ENCODE measurements around the gene FBXO21. TPM values are rescaled to one million over a fixed set of nuclear protein-coding genes. Genes with fewer than 3 reads are reported as not detected.
"Not testable (repeated sequence)": the region's sequence is repeated elsewhere in the genome, so short reads cannot be mapped to it uniquely, and the experiment has no call there.

FBXO21 gene
- total RNA-seq, 5 donors from 2014 or later (not counting 1 experiment from before 2014, with no cell fraction given): 47.7 to 58.1 (median 54.2) TPM

- Mint-ChIP-seq H3K4me3 (no peak overlapping the region), H3K4me1 (no peaks in the 10 kb centered on the region), H3K27ac (no peak overlapping the region), H3K36me3 (no peaks in the 10 kb centered on the region), H3K27me3 (peaks cover 26 to 30% of the 10 kb centered on the region in 2 donors), H3K9me3 (no peaks in the 10 kb centered on the region)
- no peaks in the 10 kb centered on the region for H3K36me3 ChIP-seq (ENCODE audit: control insufficient read depth in 2 of 2, extremely low read depth in 1 of 2, insufficient read depth in 1 of 2, low read length in 1 of 2)
- POLR2A ChIA-PET: no interaction called here
- no peak overlapping the region for H3K4me3 ChIP-seq (ENCODE audit: control insufficient read depth in 1 of 2, extremely low read depth in 1 of 2, low read length in 1 of 2)
- ATAC-seq (replicated peaks in 1 of 4): no peak
- no peak for DNase-seq
- no peak overlapping the region for H3K27ac ChIP-seq (ENCODE audit: low read length)
- WGBS (ENCODE audit: insufficient coverage): 86% methylated on average over 12 of the region's 16 CpGs
- no peaks in the 10 kb centered on the region for H3K9me3 ChIP-seq
- peaks cover 0 to 37% of the 10 kb centered on the region in 2 experiments for H3K27me3 ChIP-seq (replicated peaks in 1 of 2; ENCODE audit: control insufficient read depth in 2 of 2, extremely low read depth in 1 of 2, insufficient read depth in 2 of 2, low read length in 1 of 2)
- H3K4me1 ChIP-seq (ENCODE audit: control insufficient read depth in 1 of 2, extremely low read depth in 1 of 2, insufficient read depth in 2 of 2, low read length in 2 of 2): no peaks in the 10 kb centered on the region
- CTCF ChIA-PET: interaction anchor here in 1 of 2 donors (0.6 kb wide), 1 partner anchor 445 kb away, joined by 3 read pairs; no protein-coding TSS in a partner anchor
Measured at GRCh38 chr12:117208206-117208605, 17.9 kb upstream of the FBXO21 start.

GRCh38 chr12:117207675-117208074 lies 17.4 kb upstream of the FBXO21 start:
- ATAC-seq (replicated peaks in 1 of 4) (no peak), DNase-seq (no peak)
- Histone ChIP-seq H3K27me3 (replicated peaks in 1 of 2; ENCODE audit: control insufficient read depth in 2 of 2, extremely low read depth in 1 of 2, insufficient read depth in 2 of 2, low read length in 1 of 2) (peaks cover 0 to 37% of the 10 kb centered on the region in 2 experiments), H3K4me3 (ENCODE audit: control insufficient read depth in 1 of 2, extremely low read depth in 1 of 2, low read length in 1 of 2) (no peak overlapping the region), H3K27ac (ENCODE audit: low read length) (no peak overlapping the region), H3K36me3 (ENCODE audit: control insufficient read depth in 2 of 2, extremely low read depth in 1 of 2, insufficient read depth in 1 of 2, low read length in 1 of 2) (no peaks in the 10 kb centered on the region), H3K9me3 (no peaks in the 10 kb centered on the region), H3K4me1 (ENCODE audit: control insufficient read depth in 1 of 2, extremely low read depth in 1 of 2, insufficient read depth in 2 of 2, low read length in 2 of 2) (no peaks in the 10 kb centered on the region)
- Mint-ChIP-seq H3K4me3 (no peak overlapping the region), H3K27ac (no peak overlapping the region), H3K9me3 (no peaks in the 10 kb centered on the region), H3K4me1 (no peaks in the 10 kb centered on the region), H3K36me3 (no peaks in the 10 kb centered on the region), H3K27me3 (peaks cover 26 to 29% of the 10 kb centered on the region in 2 donors)
- POLR2A ChIA-PET: interaction anchor here in 1 of 2 donors (0.6 kb wide), 1 partner anchor 84 kb away, joined by 13 read pairs; no protein-coding TSS in a partner anchor
- 68% methylated on average over 2 of the region's 2 CpGs for WGBS (ENCODE audit: insufficient coverage)
- CTCF ChIA-PET: interaction anchor here in 1 of 2 donors (0.6 kb wide), 1 partner anchor 444 kb away, joined by 3 read pairs; no protein-coding TSS in a partner anchor

GRCh38 chr12:117202556-117202955 lies 12.3 kb upstream of the FBXO21 start:
- Histone ChIP-seq H3K4me1 (ENCODE audit: control insufficient read depth in 1 of 2, extremely low read depth in 1 of 2, insufficient read depth in 2 of 2, low read length in 2 of 2) (no peaks in the 10 kb centered on the region), H3K27ac (ENCODE audit: low read length) (no peak overlapping the region), H3K36me3 (ENCODE audit: control insufficient read depth in 2 of 2, extremely low read depth in 1 of 2, insufficient read depth in 1 of 2, low read length in 1 of 2) (no peaks in the 10 kb centered on the region), H3K27me3 (replicated peaks in 1 of 2; ENCODE audit: control insufficient read depth in 2 of 2, extremely low read depth in 1 of 2, insufficient read depth in 2 of 2, low read length in 1 of 2) (peaks cover 3 to 26% of the 10 kb centered on the region in 2 experiments), H3K4me3 (ENCODE audit: control insufficient read depth in 1 of 2, extremely low read depth in 1 of 2, low read length in 1 of 2) (no peak overlapping the region), H3K9me3 (no peaks in the 10 kb centered on the region)
- Mint-ChIP-seq H3K4me3 (no peak overlapping the region), H3K36me3 (no peaks in the 10 kb centered on the region), H3K9me3 (no peaks in the 10 kb centered on the region), H3K27ac (no peak overlapping the region), H3K27me3 (peaks cover 20 to 24% of the 10 kb centered on the region in 2 donors), H3K4me1 (no peaks in the 10 kb centered on the region)
- DNase-seq (no peak), ATAC-seq (replicated peaks in 1 of 4) (no peak)
- 25% methylated on average over 2 of the region's 9 CpGs for WGBS (ENCODE audit: insufficient coverage)
- CTCF ChIA-PET: no interaction called here
- POLR2A ChIA-PET: no interaction called here

GRCh38 chr12:117202033-117202432 lies 11.8 kb upstream of the FBXO21 start:
- Mint-ChIP-seq H3K9me3 (no peaks in the 10 kb centered on the region), H3K36me3 (no peaks in the 10 kb centered on the region), H3K4me3 (no peak overlapping the region), H3K27ac (no peak overlapping the region), H3K27me3 (peaks cover 18 to 25% of the 10 kb centered on the region in 2 donors), H3K4me1 (no peaks in the 10 kb centered on the region)
- DNase-seq: no peak
- no peak overlapping the region for H3K4me3 ChIP-seq (ENCODE audit: control insufficient read depth in 1 of 2, extremely low read depth in 1 of 2, low read length in 1 of 2)
- H3K36me3 ChIP-seq (ENCODE audit: control insufficient read depth in 2 of 2, extremely low read depth in 1 of 2, insufficient read depth in 1 of 2, low read length in 1 of 2): no peaks in the 10 kb centered on the region
- H3K27me3 ChIP-seq (replicated peaks in 1 of 2; ENCODE audit: control insufficient read depth in 2 of 2, extremely low read depth in 1 of 2, insufficient read depth in 2 of 2, low read length in 1 of 2): peaks cover 3 to 24% of the 10 kb centered on the region in 2 experiments
- H3K27ac ChIP-seq (ENCODE audit: low read length): no peak overlapping the region
- ATAC-seq (replicated peaks in 1 of 4): no peak
- POLR2A ChIA-PET: no interaction called here
- no peaks in the 10 kb centered on the region for H3K4me1 ChIP-seq (ENCODE audit: control insufficient read depth in 1 of 2, extremely low read depth in 1 of 2, insufficient read depth in 2 of 2, low read length in 2 of 2)
- CTCF ChIA-PET: no interaction called here
- no peaks in the 10 kb centered on the region for H3K9me3 ChIP-seq
- WGBS (ENCODE audit: insufficient coverage): 84% methylated on average over 7 of the region's 9 CpGs

- DNase-seq; H3K9me3 Mint-ChIP-seq; ATAC-seq (replicated peaks in 1 of 4); H3K36me3 Mint-ChIP-seq; H3K4me1 ChIP-seq (ENCODE audit: control insufficient read depth in 1 of 2, extremely low read depth in 1 of 2, insufficient read depth in 2 of 2, low read length in 2 of 2); H3K4me3 Mint-ChIP-seq; H3K9me3 ChIP-seq; H3K27ac Mint-ChIP-seq; H3K27ac ChIP-seq (ENCODE audit: low read length); H3K4me1 Mint-ChIP-seq; H3K36me3 ChIP-seq (ENCODE audit: control insufficient read depth in 2 of 2, extremely low read depth in 1 of 2, insufficient read depth in 1 of 2, low read length in 1 of 2); H3K4me3 ChIP-seq (ENCODE audit: control insufficient read depth in 1 of 2, extremely low read depth in 1 of 2, low read length in 1 of 2): not testable (repeated sequence)
- CTCF ChIA-PET: interaction anchor here (0.6 to 1.1 kb wide), 5 partner anchors 12 to 111 kb away, joined by 3 to 7 read pairs (median 4); no protein-coding TSS in a partner anchor
- H3K27me3 Mint-ChIP-seq: peaks cover 18 to 22% of the 10 kb centered on the region in 2 donors
- 81% methylated on average over 3 of the region's 8 CpGs for WGBS (ENCODE audit: insufficient coverage)
- peaks cover 3 to 18% of the 10 kb centered on the region in 2 experiments for H3K27me3 ChIP-seq (replicated peaks in 1 of 2; ENCODE audit: control insufficient read depth in 2 of 2, extremely low read depth in 1 of 2, insufficient read depth in 2 of 2, low read length in 1 of 2)
- POLR2A ChIA-PET: interaction anchor here in 1 of 2 donors (0.6 kb wide), 1 partner anchor 32 kb away, joined by 3 read pairs; no protein-coding TSS in a partner anchor
Measured at GRCh38 chr12:117199956-117200744, 9.9 kb upstream of the FBXO21 start.

- peaks cover 6 to 10% of the 10 kb centered on the region in 2 experiments for H3K27me3 ChIP-seq (replicated peaks in 1 of 2; ENCODE audit: control insufficient read depth in 2 of 2, extremely low read depth in 1 of 2, insufficient read depth in 2 of 2, low read length in 1 of 2)
- WGBS (ENCODE audit: insufficient coverage): 83% methylated on average over 6 of the region's 6 CpGs
- H3K9me3 Mint-ChIP-seq; ATAC-seq (replicated peaks in 1 of 4); CTCF ChIA-PET; H3K9me3 ChIP-seq; H3K4me3 ChIP-seq (ENCODE audit: control insufficient read depth in 1 of 2, extremely low read depth in 1 of 2, low read length in 1 of 2); H3K4me1 ChIP-seq (ENCODE audit: control insufficient read depth in 1 of 2, extremely low read depth in 1 of 2, insufficient read depth in 2 of 2, low read length in 2 of 2); H3K27ac Mint-ChIP-seq; DNase-seq; H3K4me3 Mint-ChIP-seq; H3K4me1 Mint-ChIP-seq; H3K36me3 Mint-ChIP-seq; POLR2A ChIA-PET; H3K27ac ChIP-seq (ENCODE audit: low read length); H3K36me3 ChIP-seq (ENCODE audit: control insufficient read depth in 2 of 2, extremely low read depth in 1 of 2, insufficient read depth in 1 of 2, low read length in 1 of 2): not testable (repeated sequence)
- H3K27me3 Mint-ChIP-seq: peaks cover 12 to 14% of the 10 kb centered on the region in 2 donors
Measured at GRCh38 chr12:117196334-117196733, 6.1 kb upstream of the FBXO21 start.
